CD14-positive monocyte (primary cell): Measurements from ENCODE around the gene HOMEZ. TPM values are rescaled to one million over a fixed set of nuclear protein-coding genes. Genes with fewer than 3 reads are reported as not detected.

Experiments used
- DNase-seq, 3 donors: peaks; one replicate each; pipeline ENCODE4 v3.0.0-alpha.2; 2011 to 2022
- H2AFZ ChIP-seq: 2 replicates; pipeline ENCODE4 v1.6.0; 2012; ENCODE audit warnings: mild to moderate bottlenecking, low read depth, low read length, inconsistent platforms; ENCODE audit not compliant: insufficient read depth, poor library complexity, severe bottlenecking
- H3K27ac ChIP-seq, 2 donors: 1 replicate in 1 of 2; 2 replicates in 1 of 2; pipeline ENCODE4 v1.5.1; 2012 to 2013; ENCODE audit warnings: low read length in 2 of 2, control low read depth in 1 of 2, inconsistent platforms in 1 of 2, low read depth in 1 of 2, mild to moderate bottlenecking in 1 of 2
- H3K27me3 ChIP-seq, 2 donors: one replicate each; pipeline versions ENCODE4 v1.6.0 to v1.6.1; 2011 to 2013; ENCODE audit warnings: low read length in 2 of 2; ENCODE audit not compliant: control insufficient read depth in 2 of 2, insufficient read depth in 2 of 2
- H3K36me3 ChIP-seq, 2 donors: replicated peaks in 1 of 2; 1 replicate in 1 of 2; 2 replicates in 1 of 2; pipeline versions ENCODE4 v1.5.1 to v1.6.1; 2012 to 2013; ENCODE audit warnings: low read length in 2 of 2, control low read depth in 1 of 2, inconsistent platforms in 1 of 2, mild to moderate bottlenecking in 1 of 2; ENCODE audit not compliant: insufficient read depth in 2 of 2, control insufficient read depth in 1 of 2
- H3K4me1 ChIP-seq, 2 donors: 1 replicate in 1 of 2; 2 replicates in 1 of 2; pipeline versions ENCODE4 v1.5.1 to v1.6.1; 2012 to 2013; ENCODE audit warnings: low read length in 2 of 2, control low read depth in 1 of 2, inconsistent platforms in 1 of 2, mild to moderate bottlenecking in 1 of 2, moderate library complexity in 1 of 2; ENCODE audit not compliant: insufficient read depth in 2 of 2, control insufficient read depth in 1 of 2
- H3K4me2 ChIP-seq: replicated peaks from 2 replicates; pipeline ENCODE3; 2012; ENCODE audit warnings: low read length, moderate library complexity, mild to moderate bottlenecking; ENCODE audit not compliant: poor library complexity, severe bottlenecking; ENCODE audit errors: extremely low read depth
- H3K4me3 ChIP-seq, 3 experiments: fragments of 200-600 bp in 1 of 3; sonication (generic) in 1 of 3; replicated peaks in 1 of 3; 1 replicate in 2 of 3; 2 replicates in 1 of 3; pipeline ENCODE4 v1.5.1; 2011 to 2013; ENCODE audit warnings: low read length in 3 of 3, mild to moderate bottlenecking in 3 of 3, control low read depth in 2 of 3, low read depth in 2 of 3, inconsistent platforms in 1 of 3, moderate library complexity in 1 of 3
- H3K79me2 ChIP-seq: 2 replicates; pipeline ENCODE4 v1.6.0; 2012; ENCODE audit warnings: mild to moderate bottlenecking, control low read depth, inconsistent platforms, low read length, moderate library complexity; ENCODE audit not compliant: insufficient read depth
- H3K9ac ChIP-seq: 2 replicates; pipeline ENCODE4 v1.6.0; 2017; ENCODE audit warnings: low read length, mild to moderate bottlenecking; ENCODE audit not compliant: insufficient read depth, poor library complexity, severe bottlenecking
- H3K9me3 ChIP-seq, 2 donors: replicated peaks in 1 of 2; 1 replicate in 1 of 2; 2 replicates in 1 of 2; pipeline versions ENCODE4 v1.5.1 to v1.6.1; 2012 to 2013; ENCODE audit warnings: low read length in 2 of 2, control low read depth in 1 of 2; ENCODE audit not compliant: control insufficient read depth in 1 of 2, insufficient read depth in 1 of 2
- H4K20me1 ChIP-seq: 2 replicates; pipeline ENCODE4 v1.6.0; 2012; ENCODE audit warnings: mild to moderate bottlenecking, low read length, control low read depth, moderate library complexity; ENCODE audit not compliant: insufficient read depth
- H3K27ac Mint-ChIP-seq, 7 donors: one replicate each; pipeline ENCODE4 v1.8.0; 2020; ENCODE audit warnings: mild to moderate bottlenecking in 7 of 7, mixed read lengths in 7 of 7, moderate library complexity in 6 of 7, inconsistent platforms in 2 of 7
- H3K27me3 Mint-ChIP-seq, 3 donors: one replicate each; pipeline ENCODE4 v1.8.0; 2021 to 2022; ENCODE audit warnings: low read depth in 3 of 3, mild to moderate bottlenecking in 3 of 3, mixed read lengths in 3 of 3, moderate library complexity in 3 of 3, inconsistent platforms in 1 of 3
- H3K36me3 Mint-ChIP-seq, 2 donors: one replicate each; pipeline ENCODE4 v1.8.0; 2020; ENCODE audit warnings: mixed read lengths in 2 of 2, inconsistent platforms in 1 of 2, mild to moderate bottlenecking in 1 of 2
- H3K4me1 Mint-ChIP-seq: one replicate; pipeline ENCODE4 v1.8.0; 2020; ENCODE audit warnings: mild to moderate bottlenecking, mixed read lengths
- H3K4me3 Mint-ChIP-seq, 2 donors: one replicate each; pipeline ENCODE4 v1.8.0; 2020; ENCODE audit warnings: mild to moderate bottlenecking in 2 of 2, mixed read lengths in 2 of 2, moderate library complexity in 1 of 2
- H3K9me3 Mint-ChIP-seq, 7 donors: one replicate each; pipeline ENCODE4 v1.8.0; 2020 to 2022; ENCODE audit warnings: mixed read lengths in 7 of 7, mild to moderate bottlenecking in 6 of 7, moderate library complexity in 6 of 7, inconsistent platforms in 2 of 7
- WGBS: methylation state at CpG from one replicate; pipeline ENCODE4 v1.1.5; 2013; ENCODE audit warnings: missing lambda C conversion rate; ENCODE audit not compliant: insufficient coverage; 5-methylcytosine and 5-hydroxymethylcytosine counted together
- intact Hi-C, 2 donors: fragments of 100-400 bp; cut with micrococcal nuclease; formaldehyde crosslinking; loops; one replicate each; pipeline versions ENCODE4 v1.15.0 to v1.15.1; 2023
- polyA plus RNA-seq, 3 donors: library from polyadenylated mRNA; depleted of rRNA in 1 of 3; unstranded in 2 of 3; stranded (reverse) in 1 of 3; fragments of 300-500 nt in 2 of 3; fragments of >200 nt in 1 of 3; fragmentation: Illumina TruSeq in 2 of 3; gene quantifications; 1 replicate in 2 of 3; 2 replicates in 1 of 3; pipeline ENCODE4 v1.2.3, GENCODE V29; 2012 to 2021
- TF ChIP-seq, protein P1 (sequence below): fragments of 200-600 bp; IDR thresholded peaks from one replicate; pipeline ENCODE4 v1.8.0; 2022; ENCODE audit warnings: antibody characterized with exemption, mild to moderate bottlenecking

HOMEZ gene
- polyA plus RNA-seq, 3 donors: 3.5 to 5.4 (median 4.1) TPM

- peaks cover 13% of the 10 kb centered on the region for H3K4me1 Mint-ChIP-seq
- Histone ChIP-seq H3K27me3 (no peaks in the 10 kb centered on the region), H4K20me1 (no peaks in the 10 kb centered on the region), H3K79me2 (no peaks in the 10 kb centered on the region), H3K27ac (no peak overlapping the region), H3K9me3 (no peaks in the 10 kb centered on the region), H2AFZ (no peak overlapping the region), H3K36me3 (no peaks in the 10 kb centered on the region), H3K4me2 (no peak overlapping the region), H3K4me1 (peaks cover 7 to 9% of the 10 kb centered on the region in 2 donors), H3K9ac (no peak overlapping the region), H3K4me3 (no peak overlapping the region)
- no peak overlapping the region for H3K4me3 Mint-ChIP-seq
- no peak overlapping the region for H3K27ac Mint-ChIP-seq
- WGBS: 94% methylated on average over 4 of the region's 6 CpGs
- TF ChIP-seq, protein P1, sequence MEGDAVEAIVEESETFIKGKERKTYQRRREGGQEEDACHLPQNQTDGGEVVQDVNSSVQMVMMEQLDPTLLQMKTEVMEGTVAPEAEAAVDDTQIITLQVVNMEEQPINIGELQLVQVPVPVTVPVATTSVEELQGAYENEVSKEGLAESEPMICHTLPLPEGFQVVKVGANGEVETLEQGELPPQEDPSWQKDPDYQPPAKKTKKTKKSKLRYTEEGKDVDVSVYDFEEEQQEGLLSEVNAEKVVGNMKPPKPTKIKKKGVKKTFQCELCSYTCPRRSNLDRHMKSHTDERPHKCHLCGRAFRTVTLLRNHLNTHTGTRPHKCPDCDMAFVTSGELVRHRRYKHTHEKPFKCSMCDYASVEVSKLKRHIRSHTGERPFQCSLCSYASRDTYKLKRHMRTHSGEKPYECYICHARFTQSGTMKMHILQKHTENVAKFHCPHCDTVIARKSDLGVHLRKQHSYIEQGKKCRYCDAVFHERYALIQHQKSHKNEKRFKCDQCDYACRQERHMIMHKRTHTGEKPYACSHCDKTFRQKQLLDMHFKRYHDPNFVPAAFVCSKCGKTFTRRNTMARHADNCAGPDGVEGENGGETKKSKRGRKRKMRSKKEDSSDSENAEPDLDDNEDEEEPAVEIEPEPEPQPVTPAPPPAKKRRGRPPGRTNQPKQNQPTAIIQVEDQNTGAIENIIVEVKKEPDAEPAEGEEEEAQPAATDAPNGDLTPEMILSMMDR: no peak
- no peaks in the 10 kb centered on the region for H3K36me3 Mint-ChIP-seq
- intact Hi-C loops: no loop called here
- no peaks in the 10 kb centered on the region for H3K27me3 Mint-ChIP-seq
- DNase-seq: no peak
- H3K9me3 Mint-ChIP-seq: no peaks in the 10 kb centered on the region
Measured at GRCh38 chr14:23249824-23250223, 36.1 kb downstream of the HOMEZ start.

GRCh38 chr14:23248601-23249000 lies 37.3 kb downstream of the HOMEZ start:
- H3K9me3 ChIP-seq: no peaks in the 10 kb centered on the region
- WGBS: 100% methylated on average over 2 of the region's 7 CpGs
- no peak overlapping the region for H2AFZ ChIP-seq
- no peaks in the 10 kb centered on the region for H3K79me2 ChIP-seq
- H3K4me1 Mint-ChIP-seq: peaks cover 13% of the 10 kb centered on the region
- no peaks in the 10 kb centered on the region for H3K27me3 Mint-ChIP-seq
- no peak overlapping the region for H3K27ac ChIP-seq
- no peak overlapping the region for H3K4me2 ChIP-seq
- no peak overlapping the region for H3K9ac ChIP-seq
- no peaks in the 10 kb centered on the region for H4K20me1 ChIP-seq
- H3K27ac Mint-ChIP-seq: no peak overlapping the region
- no peaks in the 10 kb centered on the region for H3K36me3 Mint-ChIP-seq
- DNase-seq: no peak
- H3K27me3 ChIP-seq: no peaks in the 10 kb centered on the region
- H3K4me1 ChIP-seq: peaks cover 7 to 9% of the 10 kb centered on the region in 2 donors
- no peaks in the 10 kb centered on the region for H3K9me3 Mint-ChIP-seq
- H3K36me3 ChIP-seq: no peaks in the 10 kb centered on the region
- H3K4me3 Mint-ChIP-seq: no peak overlapping the region
- intact Hi-C loops: no loop called here
- H3K4me3 ChIP-seq: no peak overlapping the region
- TF ChIP-seq, protein P1: no peak
